ES-I3 (cell line): Measurements from ENCODE around the gene VEGFB.

Experiments
- H3K36me3 ChIP-seq: 2 replicates; pipeline ENCODE4 v1.6.1; 2013; ENCODE audit warnings: mild to moderate bottlenecking, low read length, control low read depth, moderate library complexity; ENCODE audit not compliant: insufficient read depth
- H3K4me1 ChIP-seq: 2 replicates; pipeline ENCODE4 v1.6.1; 2013; ENCODE audit warnings: mild to moderate bottlenecking, control low read depth, low read length; ENCODE audit not compliant: insufficient read depth
- H3K9ac ChIP-seq: 2 replicates; pipeline ENCODE4 v1.6.1; 2013; ENCODE audit warnings: low read depth, mild to moderate bottlenecking, low read length, moderate library complexity
- H3K9me3 ChIP-seq: 2 replicates; pipeline ENCODE4 v1.6.1; 2013; ENCODE audit warnings: mild to moderate bottlenecking, low read length, moderate library complexity; ENCODE audit not compliant: control insufficient read depth, insufficient read depth

Gene VEGFB

DNA sequence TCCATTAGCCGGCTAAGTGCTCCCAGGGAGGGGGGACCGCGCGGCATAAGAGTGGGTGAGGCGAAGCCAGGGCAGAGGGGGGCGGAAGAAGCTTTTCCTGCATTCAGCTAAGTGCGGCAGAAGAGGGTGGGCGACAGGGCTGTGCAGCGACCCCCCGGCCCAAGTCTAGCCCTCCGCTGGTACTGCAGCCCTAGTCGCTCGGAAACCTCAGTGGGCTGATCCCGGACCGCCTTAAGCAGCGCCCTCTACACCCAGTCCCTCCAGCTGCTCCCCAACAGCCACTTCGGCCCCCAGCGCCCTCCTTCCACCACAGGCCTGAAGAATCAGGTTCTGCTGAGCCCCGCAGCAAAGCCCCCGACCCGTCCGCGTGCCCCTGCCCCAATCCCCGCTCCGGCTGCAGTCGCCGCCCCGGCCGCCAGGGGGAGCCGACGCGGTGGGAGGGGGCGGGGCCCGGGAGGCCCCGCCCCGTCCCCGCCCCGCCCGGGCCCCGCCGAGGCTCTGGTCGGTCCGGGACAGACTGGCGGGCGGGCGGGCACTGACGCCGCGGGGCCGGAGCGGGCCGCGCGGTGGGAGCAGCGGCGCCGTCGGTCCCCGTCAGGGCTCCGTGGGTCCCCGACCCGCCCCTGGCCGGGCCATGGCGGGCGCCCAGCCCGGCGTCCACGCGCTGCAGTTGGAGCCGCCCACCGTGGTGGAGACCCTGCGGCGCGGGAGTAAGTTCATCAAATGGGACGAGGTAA lies 16.8 kb downstream of the VEGFB start, which contains the start of gene PLCB3:
PLCB3 (plus strand) TSS at position 515 of the 737 bp plus-strand sequence; CDS start at position 635, 120 bp downstream.
- peaks cover 30% of the 10 kb centered on the region for H3K4me1 ChIP-seq
- H3K9ac ChIP-seq = peak within 1 kb of the TSS; percentile 82
- H3K36me3 ChIP-seq = peaks cover 4% of the 10 kb centered on the region

DNA sequence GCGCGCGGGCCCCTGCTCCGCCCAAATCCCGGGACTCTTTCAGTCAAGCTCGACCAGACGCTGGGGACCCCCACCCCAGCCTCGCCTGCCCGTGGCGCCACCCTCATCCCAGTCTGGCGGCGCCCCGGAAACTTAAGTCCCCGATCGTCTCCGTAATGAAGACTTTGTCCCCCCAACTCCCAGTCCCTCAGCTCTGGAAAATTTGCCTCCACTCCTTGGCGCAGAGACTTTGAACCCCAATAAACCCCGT lies 17.3 kb downstream of the VEGFB start:
- no peaks in the 10 kb centered on the region for H3K9me3 ChIP-seq
- H3K4me1 ChIP-seq = peaks cover 30% of the 10 kb centered on the region
- peak overlapping the region; percentile 82 for H3K9ac ChIP-seq
- H3K36me3 ChIP-seq = peaks cover 7% of the 10 kb centered on the region

More for the DNA sequence above, 16.8 kb downstream of the VEGFB start, which contains the start of gene PLCB3:
- no peaks in the 10 kb centered on the region for H3K9me3 ChIP-seq

DNA sequence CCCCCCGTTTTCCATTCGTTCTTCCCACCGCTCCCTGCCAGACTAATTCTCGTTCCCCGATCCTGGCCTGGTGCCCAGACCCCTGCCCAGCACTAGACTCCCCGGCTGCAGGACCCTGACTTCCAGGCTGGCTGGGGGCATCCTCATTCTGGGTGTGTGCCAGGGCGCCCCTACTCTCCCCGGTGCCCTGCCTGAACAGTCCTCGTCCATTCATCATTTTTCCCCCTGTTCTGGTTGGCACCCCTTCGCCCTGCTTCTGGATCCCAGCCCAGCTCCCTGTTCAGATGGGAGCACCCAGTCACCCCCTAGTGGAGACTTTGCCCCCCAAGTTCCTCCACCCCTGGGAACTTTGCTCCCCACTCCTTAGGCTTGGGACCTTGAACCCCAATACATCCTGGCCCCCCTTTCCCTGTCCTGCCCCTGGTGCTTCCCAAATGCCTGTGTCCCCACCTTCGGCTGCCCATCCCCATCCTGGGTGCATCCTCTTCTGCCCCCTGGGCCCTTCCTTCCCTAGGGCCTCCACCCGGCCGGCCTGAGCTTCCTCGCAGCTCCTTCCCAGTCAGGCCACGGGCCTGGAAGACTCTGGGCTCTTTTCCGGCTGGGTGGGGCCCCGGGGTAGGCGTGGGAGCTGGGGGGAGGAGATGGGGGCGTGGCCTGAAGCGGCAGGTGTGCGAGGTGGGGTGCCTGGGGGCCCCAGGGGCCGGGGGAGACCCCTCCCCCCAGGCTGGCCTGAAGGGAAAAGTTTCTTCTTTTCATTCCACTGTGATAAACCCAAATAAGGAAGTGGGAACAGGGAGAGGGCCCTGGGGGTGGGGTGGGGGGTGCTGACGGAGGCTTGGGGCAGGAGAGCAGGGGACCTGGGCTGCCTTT lies 17.9 kb downstream of the VEGFB start:
- H3K9ac ChIP-seq = peak overlapping the region; percentile 82
- H3K4me1 ChIP-seq = peaks cover 30% of the 10 kb centered on the region
- H3K9me3 ChIP-seq = no peaks in the 10 kb centered on the region
- peaks cover 7% of the 10 kb centered on the region for H3K36me3 ChIP-seq

DNA sequence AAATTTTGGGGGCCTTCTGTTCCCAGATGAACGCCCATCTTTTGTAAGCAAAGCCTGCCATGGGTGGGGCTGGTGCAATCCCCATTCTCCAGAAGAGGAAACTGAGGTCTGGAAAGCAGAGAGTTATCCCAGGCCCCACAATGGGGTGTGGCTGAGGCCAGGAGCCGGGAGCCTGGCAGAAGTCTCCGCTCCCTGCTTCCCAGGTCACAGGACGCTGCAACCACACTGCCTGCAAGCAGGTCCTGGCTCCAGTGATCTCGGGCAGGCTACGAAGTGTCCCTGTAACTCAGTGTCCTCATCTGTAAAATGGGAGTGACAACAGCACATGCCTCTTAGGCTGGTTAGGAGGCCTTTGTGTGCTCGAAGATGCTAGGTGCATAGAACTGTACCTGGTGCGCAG lies 18.7 kb downstream of the VEGFB start:
- Histone ChIP-seq H3K4me1 (peaks cover 27% of the 10 kb centered on the region), H3K9me3 (no peaks in the 10 kb centered on the region), H3K9ac (no peak overlapping the region), H3K36me3 (peaks cover 7% of the 10 kb centered on the region)

DNA sequence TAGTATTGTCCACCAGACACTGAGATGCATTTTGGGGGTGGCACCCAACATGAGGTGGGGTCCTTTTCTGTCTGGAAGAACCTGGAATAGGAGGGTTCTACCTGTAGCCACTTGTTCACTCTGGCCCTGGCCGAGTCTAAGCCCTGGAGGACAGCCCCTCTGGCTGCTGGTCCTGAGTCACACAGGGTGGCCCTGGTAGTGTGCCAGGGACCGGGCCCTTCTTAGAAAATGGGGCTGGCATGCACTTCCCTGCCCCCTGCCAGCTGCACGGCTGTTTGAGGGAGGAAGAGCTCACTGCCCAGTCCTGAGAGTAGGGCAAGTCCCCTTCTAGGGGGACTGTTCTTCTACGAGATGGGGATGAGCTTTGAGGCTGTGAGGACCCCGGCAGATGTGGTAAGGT lies 19.1 kb downstream of the VEGFB start:
- no peak overlapping the region for H3K9ac ChIP-seq
- peaks cover 7% of the 10 kb centered on the region for H3K36me3 ChIP-seq
- H3K4me1 ChIP-seq = peaks cover 23% of the 10 kb centered on the region
- H3K9me3 ChIP-seq = no peaks in the 10 kb centered on the region

DNA sequence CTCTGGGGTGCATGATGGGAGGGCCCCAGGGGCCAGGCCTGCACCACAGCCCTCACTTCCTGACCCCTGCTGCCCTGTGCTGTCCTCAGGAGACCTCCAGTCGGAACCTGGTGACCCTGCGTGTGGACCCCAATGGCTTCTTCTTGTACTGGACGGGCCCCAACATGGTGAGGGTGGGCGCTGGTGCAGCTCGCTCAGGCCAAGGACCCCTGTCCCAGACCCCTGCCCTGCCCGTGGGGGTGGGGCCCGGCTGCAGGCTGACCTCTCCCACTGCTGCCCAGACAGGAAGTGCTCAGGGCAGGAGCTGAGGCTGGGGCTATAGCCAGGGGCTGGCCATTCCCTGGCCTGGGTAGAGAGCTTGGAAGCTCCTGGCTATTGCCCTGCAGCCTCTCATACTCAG lies 19.9 kb downstream of the VEGFB start:
- Histone ChIP-seq H3K4me1 (peaks cover 16% of the 10 kb centered on the region), H3K9ac (no peak overlapping the region), H3K36me3 (peaks cover 7% of the 10 kb centered on the region), H3K9me3 (no peaks in the 10 kb centered on the region)

DNA sequence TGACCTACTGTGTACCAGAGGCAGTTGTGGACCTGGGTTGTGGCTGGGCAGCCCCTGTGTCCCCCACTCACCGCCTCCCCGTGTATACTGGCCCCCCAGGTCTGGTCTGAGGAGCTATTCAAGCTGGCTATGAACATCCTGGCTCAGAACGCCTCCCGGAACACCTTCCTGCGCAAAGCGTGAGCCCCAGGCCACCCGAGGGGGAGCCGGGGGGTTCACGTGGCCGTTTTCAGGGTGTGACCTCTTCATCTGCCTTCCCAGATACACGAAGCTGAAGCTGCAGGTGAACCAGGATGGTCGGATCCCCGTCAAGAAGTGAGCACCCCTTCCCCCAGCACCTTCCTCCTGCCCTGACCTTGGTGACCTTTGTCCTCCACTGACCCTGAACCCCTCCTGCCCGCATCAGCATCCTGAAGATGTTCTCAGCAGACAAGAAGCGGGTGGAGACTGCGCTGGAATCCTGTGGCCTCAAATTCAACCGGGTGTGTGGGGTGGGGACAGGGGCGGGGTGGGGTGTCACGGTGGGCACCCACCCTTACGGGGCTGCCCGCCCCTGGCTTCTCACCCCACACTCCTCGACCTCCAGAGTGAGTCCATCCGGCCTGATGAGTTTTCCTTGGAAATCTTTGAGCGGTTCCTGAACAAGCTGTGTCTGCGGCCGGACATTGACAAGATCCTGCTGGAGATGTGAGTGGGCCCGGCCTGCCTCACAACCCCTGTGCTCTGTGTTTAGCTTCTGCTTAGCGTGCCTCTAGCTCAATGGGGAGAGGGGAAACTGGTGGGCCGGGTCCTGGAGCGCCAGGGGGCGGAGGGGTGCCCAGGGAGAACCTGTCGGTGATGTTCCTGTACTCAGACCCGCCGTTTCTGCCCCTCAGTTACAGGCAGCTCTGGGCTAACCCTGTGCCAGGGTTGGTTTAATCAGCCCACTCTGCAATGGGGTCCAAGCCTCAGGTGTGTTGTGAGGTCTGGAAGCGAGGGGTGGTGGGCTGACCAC lies 21.0 kb downstream of the VEGFB start:
- no peak overlapping the region for H3K9ac ChIP-seq
- peaks cover 6% of the 10 kb centered on the region; the same call in 1 of the 2 replicates for H3K4me1 ChIP-seq
- H3K9me3 ChIP-seq = no peaks in the 10 kb centered on the region
- H3K36me3 ChIP-seq = peaks cover 7% of the 10 kb centered on the region

DNA sequence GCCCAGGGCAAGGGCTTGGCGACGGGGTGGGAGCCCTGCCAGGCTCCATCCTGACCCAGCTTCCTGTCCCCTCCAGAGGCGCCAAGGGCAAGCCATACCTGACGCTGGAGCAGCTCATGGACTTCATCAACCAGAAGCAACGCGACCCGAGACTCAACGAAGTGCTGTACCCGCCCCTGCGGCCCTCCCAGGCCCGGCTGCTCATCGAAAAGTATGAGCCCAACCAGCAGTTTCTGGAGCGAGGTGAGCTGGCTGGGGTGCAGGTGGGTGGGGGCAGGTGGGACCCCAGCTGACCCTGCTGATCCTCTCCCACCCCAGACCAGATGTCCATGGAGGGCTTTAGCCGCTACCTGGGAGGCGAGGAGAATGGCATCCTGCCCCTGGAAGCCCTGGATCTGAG lies 21.9 kb downstream of the VEGFB start:
- Histone ChIP-seq H3K4me1 (0 out of 2 replicates have a peak, but pooled peaks cover 3% of the 10 kb centered on the region), H3K9ac (no peak overlapping the region), H3K9me3 (no peaks in the 10 kb centered on the region), H3K36me3 (peaks cover 7% of the 10 kb centered on the region)

DNA sequence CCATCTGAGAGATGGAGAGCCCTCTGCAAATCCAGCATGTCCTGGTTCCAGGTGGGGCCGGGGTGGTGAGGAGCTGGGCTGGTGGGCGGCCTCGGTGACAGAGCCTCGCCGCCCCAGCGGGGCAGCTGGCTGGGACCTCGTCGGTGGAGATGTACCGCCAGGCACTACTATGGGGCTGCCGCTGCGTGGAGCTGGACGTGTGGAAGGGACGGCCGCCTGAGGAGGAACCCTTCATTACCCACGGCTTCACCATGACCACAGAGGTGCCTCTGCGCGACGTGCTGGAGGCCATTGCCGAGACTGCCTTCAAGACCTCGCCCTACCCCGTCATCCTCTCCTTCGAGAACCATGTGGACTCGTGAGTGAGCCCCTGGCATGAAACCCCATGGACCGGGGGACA lies 24.0 kb downstream of the VEGFB start:
- Histone ChIP-seq H3K9me3 (no peaks in the 10 kb centered on the region), H3K36me3 (peaks cover 11% of the 10 kb centered on the region), H3K9ac (no peak overlapping the region), H3K4me1 (peaks cover 3% of the 10 kb centered on the region; the same call in 1 of the 2 replicates)

DNA sequence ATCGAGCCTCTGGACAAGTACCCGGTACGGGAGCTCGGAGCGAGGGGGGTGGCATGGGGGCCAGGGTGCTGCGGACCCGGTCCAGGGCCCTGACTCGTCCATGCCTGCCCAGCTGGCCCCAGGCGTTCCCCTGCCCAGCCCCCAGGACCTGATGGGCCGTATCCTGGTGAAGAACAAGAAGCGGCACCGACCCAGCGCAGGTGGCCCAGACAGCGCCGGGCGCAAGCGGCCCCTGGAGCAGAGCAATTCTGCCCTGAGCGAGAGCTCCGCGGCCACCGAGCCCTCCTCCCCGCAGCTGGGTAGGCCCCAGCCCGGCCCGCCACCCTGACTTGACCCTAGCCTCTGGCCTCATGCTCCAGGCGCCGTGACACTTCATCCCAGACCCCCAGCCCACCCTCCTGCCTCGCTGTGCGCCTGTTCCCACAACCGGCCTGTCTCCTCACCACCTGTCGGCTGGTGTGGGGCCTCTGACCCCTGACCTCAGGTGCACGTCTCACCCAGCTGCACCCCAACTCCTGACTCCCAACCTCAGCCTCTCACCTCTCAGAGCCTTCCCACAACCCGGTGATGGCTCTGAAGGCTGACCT lies 24.7 kb downstream of the VEGFB start:
- no peak overlapping the region for H3K9ac ChIP-seq
- H3K36me3 ChIP-seq = peaks cover 11% of the 10 kb centered on the region
- H3K9me3 ChIP-seq = no peaks in the 10 kb centered on the region
- peaks cover 9% of the 10 kb centered on the region; the same call in 1 of the 2 replicates for H3K4me1 ChIP-seq

DNA sequence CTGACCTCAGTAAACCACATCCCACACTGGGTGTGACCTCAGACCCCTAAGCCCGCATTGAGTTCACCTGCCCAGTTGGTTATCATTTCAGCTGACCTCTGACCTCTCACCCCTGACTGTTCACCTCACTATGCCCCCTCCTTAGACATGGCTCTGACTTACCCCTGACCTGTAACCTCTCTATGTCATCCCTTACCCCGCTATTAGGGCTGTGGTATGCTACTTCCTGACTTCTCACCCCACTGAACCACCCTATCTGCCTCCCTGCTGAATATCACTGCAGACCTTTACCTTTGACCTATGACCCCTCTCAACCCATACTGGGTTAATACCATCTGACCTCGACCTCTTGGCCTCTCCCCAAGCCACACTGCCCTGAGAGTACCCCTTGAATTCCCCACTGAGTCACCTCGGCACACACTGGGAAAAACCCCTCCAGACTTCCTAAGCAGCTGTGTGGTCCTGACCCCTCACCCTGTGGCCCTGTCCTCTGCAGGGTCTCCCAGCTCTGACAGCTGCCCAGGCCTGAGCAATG lies 25.2 kb downstream of the VEGFB start:
- Histone ChIP-seq H3K4me1 (peaks cover 9% of the 10 kb centered on the region; the same call in 1 of the 2 replicates), H3K9me3 (no peaks in the 10 kb centered on the region), H3K36me3 (peaks cover 11% of the 10 kb centered on the region), H3K9ac (no peak overlapping the region)

DNA sequence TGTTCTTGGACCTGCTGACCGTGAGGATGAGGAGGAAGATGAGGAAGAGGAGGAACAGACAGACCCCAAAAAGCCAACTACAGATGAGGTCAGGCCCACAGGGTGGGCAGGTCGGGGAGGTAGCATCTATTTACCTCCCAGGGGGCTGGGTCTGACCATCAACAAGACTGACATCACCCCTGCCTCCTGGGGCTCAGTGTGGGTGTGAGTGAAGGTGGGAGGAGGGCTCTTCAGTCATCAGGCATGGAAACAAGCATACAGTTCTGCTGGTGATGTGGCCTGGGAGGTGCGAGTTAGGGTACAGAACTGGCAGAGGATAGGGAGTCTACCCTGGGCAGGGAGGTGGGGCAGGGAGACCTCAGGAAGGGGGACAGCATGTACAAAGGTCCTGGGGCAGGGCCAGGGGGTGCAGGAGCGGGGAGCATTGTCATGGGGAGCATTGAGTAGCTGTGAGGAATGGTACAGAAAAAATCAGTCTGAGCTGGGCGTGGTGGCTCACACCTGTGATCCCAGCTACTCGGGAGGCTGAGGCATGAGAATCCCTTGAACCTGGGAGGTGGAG lies 25.8 kb downstream of the VEGFB start:
- Histone ChIP-seq H3K4me1 (peaks cover 9% of the 10 kb centered on the region; the same call in 1 of the 2 replicates), H3K9me3 (no peaks in the 10 kb centered on the region), H3K36me3 (peaks cover 11% of the 10 kb centered on the region), H3K9ac (no peak overlapping the region)

DNA sequence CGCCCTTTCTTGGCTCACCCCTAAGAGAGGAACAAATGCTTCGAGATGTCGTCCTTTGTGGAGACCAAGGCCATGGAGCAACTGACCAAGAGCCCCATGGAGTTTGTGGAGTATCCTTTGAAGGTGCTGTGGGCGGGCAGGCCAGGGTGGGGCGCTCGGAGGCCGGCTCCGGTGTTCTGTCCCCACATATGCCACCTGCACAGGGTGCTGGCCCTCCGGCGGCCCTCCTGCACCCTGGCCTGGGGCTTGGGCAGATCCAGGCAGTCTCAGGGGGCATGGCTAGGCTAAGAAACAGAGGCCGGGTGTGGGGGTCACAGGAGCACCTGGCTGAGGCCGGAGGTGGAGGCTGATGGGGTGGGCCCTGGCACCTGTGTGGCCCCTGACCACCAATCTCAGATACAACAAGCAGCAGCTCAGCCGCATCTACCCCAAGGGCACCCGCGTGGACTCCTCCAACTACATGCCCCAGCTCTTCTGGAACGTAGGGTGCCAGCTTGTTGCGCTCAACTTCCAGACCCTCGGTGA lies 27.2 kb downstream of the VEGFB start:
- peaks cover 9% of the 10 kb centered on the region; the same call in 1 of the 2 replicates for H3K4me1 ChIP-seq
- H3K9me3 ChIP-seq = no peaks in the 10 kb centered on the region
- H3K36me3 ChIP-seq = peaks cover 4% of the 10 kb centered on the region
- H3K9ac ChIP-seq = no peak overlapping the region
